Common myeloid progenitor, CD34-positive (primary cell): ENCODE results near the gene GUCA2A.

Experiments
- CTCF ChIA-PET: fragments of 350-600 bp; sonication (Branson Sonifier 250); formaldehyde crosslinking; loops from one replicate; lab custom pipeline; 2021; ENCODE audit warnings: antibody characterized with exemption; lab: Charles Lee
- POLR2A ChIA-PET: fragments of 350-600 bp; sonication (Branson Sonifier 250); formaldehyde crosslinking; loops from one replicate; lab custom pipeline; 2021; ENCODE audit warnings: antibody characterized with exemption; lab: Charles Lee
- DNase-seq, 3 donors: peaks; one replicate each; pipeline versions ENCODE4 v3.0.0 to v3.0.0-alpha.2; 2013
- H3K27ac ChIP-seq, 2 experiments: 1 replicate in 1 of 2; 2 replicates in 1 of 2; pipeline ENCODE4 v1.7.0; 2013; ENCODE audit warnings: inconsistent platforms in 2 of 2, low read length in 2 of 2, mild to moderate bottlenecking in 2 of 2, low read depth in 1 of 2, moderate library complexity in 1 of 2; ENCODE audit not compliant: severe bottlenecking in 2 of 2, insufficient read depth in 1 of 2, poor library complexity in 1 of 2
- H3K27me3 ChIP-seq, 5 experiments: replicated peaks in 2 of 5; 1 replicate in 3 of 5; 2 replicates in 2 of 5; pipeline versions ENCODE4 v1.6.1 to v1.7.0; 2013; ENCODE audit warnings: low read length in 4 of 5, mild to moderate bottlenecking in 2 of 5, moderate library complexity in 2 of 5, inconsistent platforms in 1 of 5; ENCODE audit not compliant: insufficient read depth in 5 of 5, control insufficient read depth in 4 of 5
- H3K36me3 ChIP-seq, 4 experiments: 1 replicate in 2 of 4; 2 replicates in 2 of 4; pipeline versions ENCODE4 v1.6.1 to v1.7.0; 2013; ENCODE audit warnings: low read length in 3 of 4, control low read depth in 1 of 4, mild to moderate bottlenecking in 1 of 4; ENCODE audit not compliant: control insufficient read depth in 4 of 4, insufficient read depth in 4 of 4
- H3K4me1 ChIP-seq, 4 experiments: 1 replicate in 3 of 4; 2 replicates in 1 of 4; pipeline versions ENCODE4 v1.6.1 to v1.7.1; 2013; ENCODE audit warnings: low read length in 3 of 4, mild to moderate bottlenecking in 3 of 4, control low read depth in 1 of 4, inconsistent platforms in 1 of 4, moderate library complexity in 1 of 4; ENCODE audit not compliant: control insufficient read depth in 4 of 4, insufficient read depth in 4 of 4; ENCODE audit errors: control extremely low read depth in 1 of 4
- H3K4me3 ChIP-seq, 7 experiments: 1 replicate in 4 of 7; 2 replicates in 3 of 7; pipeline versions ENCODE4 v1.5.1 to v1.7.0; 2013; ENCODE audit warnings: mild to moderate bottlenecking in 7 of 7, low read length in 6 of 7, moderate library complexity in 6 of 7, inconsistent platforms in 2 of 7, low read depth in 2 of 7, control low read depth in 1 of 7; ENCODE audit not compliant: insufficient read depth in 4 of 7, control insufficient read depth in 1 of 7; ENCODE audit errors: extremely low read depth in 1 of 7
- H3K9me3 ChIP-seq, 5 experiments: 1 replicate in 4 of 5; 2 replicates in 1 of 5; pipeline versions ENCODE4 v1.6.1 to v1.7.1; 2013; ENCODE audit warnings: low read length in 4 of 5, mild to moderate bottlenecking in 2 of 5, inconsistent platforms in 1 of 5, low read depth in 1 of 5, moderate library complexity in 1 of 5; ENCODE audit not compliant: control insufficient read depth in 4 of 5, insufficient read depth in 2 of 5; ENCODE audit errors: control extremely low read depth in 1 of 5
- WGBS: methylation state at CpG from one replicate; pipeline ENCODE4 v1.1.5; 2013; ENCODE audit not compliant: insufficient coverage; 5-methylcytosine and 5-hydroxymethylcytosine counted together

GUCA2A gene

DNA sequence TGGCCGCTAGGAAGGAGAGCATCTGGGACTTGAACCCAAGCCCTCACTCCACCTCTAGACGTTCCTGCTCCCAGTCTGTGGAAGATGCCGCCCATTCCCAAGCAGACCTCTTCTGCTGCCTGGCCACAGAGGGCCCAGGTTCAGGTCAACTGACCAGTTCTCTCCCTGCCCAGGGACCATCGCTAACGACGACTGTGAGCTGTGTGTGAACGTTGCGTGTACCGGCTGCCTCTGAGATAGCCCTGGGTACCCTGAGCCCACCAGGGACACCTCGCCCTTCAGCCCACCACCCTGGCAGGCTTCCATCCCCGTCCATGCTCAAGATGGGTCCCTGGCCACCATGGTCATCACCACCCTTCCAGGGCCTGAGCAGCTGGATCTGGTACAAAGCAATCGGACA, 9.2 kb downstream of the GUCA2A start:
- Histone ChIP-seq H3K27ac (no peak overlapping the region), H3K36me3 (no peaks in the 10 kb centered on the region), H3K4me3 (no peak overlapping the region), H3K27me3 (no peaks in the 10 kb centered on the region), H3K4me1 (peaks cover 0 to 5% (median 0%) of the 10 kb centered on the region in 4 experiments), H3K9me3 (peaks cover 0 to 4% (median 0%) of the 10 kb centered on the region in 5 experiments)
- no peak for DNase-seq
- ChIA-PET CTCF (interaction anchor here (0.8 kb wide), 1 partner anchor 8 kb away, joined by 3 read pairs; no protein-coding TSS in a partner anchor), POLR2A (no interaction called here)
- WGBS, result 95% methylated on average over 11 of the region's 12 CpGs

- ChIA-PET POLR2A (no interaction called here), CTCF (interaction anchor here (0.6 kb wide), 1 partner anchor 18 kb away, joined by 3 read pairs; no protein-coding TSS in a partner anchor)
Measured at GRCh38 chr1:42154685-42155084, 9.9 kb downstream of the GUCA2A start.

DNA sequence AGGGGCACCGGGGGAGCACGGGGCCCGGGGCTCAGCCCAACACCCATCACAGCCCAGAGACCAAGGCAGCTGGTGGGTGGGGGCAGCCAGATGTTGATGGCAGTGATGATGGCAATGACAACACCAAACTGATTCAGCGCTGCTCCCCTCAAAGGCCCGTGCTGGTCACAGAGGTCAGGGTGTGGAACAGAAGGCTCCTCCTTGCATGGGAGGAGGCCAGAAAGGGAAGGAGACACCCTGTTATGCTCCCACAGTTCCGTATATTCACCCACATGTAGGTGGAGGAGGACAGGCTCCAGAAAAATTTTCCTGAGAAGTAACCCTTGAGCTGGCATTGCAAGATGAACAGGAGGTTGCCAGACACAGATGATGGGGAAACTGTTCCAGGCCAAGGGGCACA, 10.9 kb downstream of the GUCA2A start:
- H3K4me3 ChIP-seq, result no peak overlapping the region
- CTCF ChIA-PET, result interaction anchor here (1.0 to 1.6 kb wide), 2 partner anchors 18 to 20 kb away, joined by 3 to 4 read pairs; no protein-coding TSS in a partner anchor
- no peaks in the 10 kb centered on the region for H3K36me3 ChIP-seq
- H3K27me3 ChIP-seq, result no peaks in the 10 kb centered on the region
- H3K9me3 ChIP-seq, result no peaks in the 10 kb centered on the region
- peaks cover 0 to 5% (median 0%) of the 10 kb centered on the region in 4 experiments for H3K4me1 ChIP-seq
- H3K27ac ChIP-seq, result no peak overlapping the region
- 100% methylated on average over 2 of the region's 6 CpGs for WGBS
- no peak for DNase-seq
- POLR2A ChIA-PET, result no interaction called here

More at GRCh38 chr1:42154685-42155084, 9.9 kb downstream of the GUCA2A start:
- 98% methylated on average over 12 of the region's 13 CpGs for WGBS
- DNase-seq, result no peak
- H3K36me3 ChIP-seq, result no peaks in the 10 kb centered on the region
- no peaks in the 10 kb centered on the region for H3K27me3 ChIP-seq
- H3K4me3 ChIP-seq, result no peak overlapping the region
- H3K4me1 ChIP-seq, result peaks cover 0 to 5% (median 0%) of the 10 kb centered on the region in 4 experiments
- no peak overlapping the region for H3K27ac ChIP-seq
- no peaks in the 10 kb centered on the region for H3K9me3 ChIP-seq

GRCh38 chr1:42152907-42153600, 11.5 kb downstream of the GUCA2A start, which contains the start of gene GUCA2B:
Gene GUCA2B, plus strand, starts transcription at chr1:42153410. Its CDS starts 41 bp downstream, at chr1:42153451.
- ChIA-PET POLR2A (no interaction called here), CTCF (interaction anchor here (1.0 to 1.6 kb wide), 2 partner anchors 18 to 20 kb away, joined by 3 to 4 read pairs; no protein-coding TSS in a partner anchor)
- H3K27ac ChIP-seq, result no peak within 1 kb of the TSS
- H3K9me3 ChIP-seq, result no peaks in the 10 kb centered on the region
- H3K27me3 ChIP-seq, result no peaks in the 10 kb centered on the region
- H3K4me1 ChIP-seq, result peaks cover 0 to 5% (median 0%) of the 10 kb centered on the region in 4 experiments
- no peak within 1 kb of the TSS for H3K4me3 ChIP-seq
- DNase-seq, result no peak
- no peaks in the 10 kb centered on the region for H3K36me3 ChIP-seq
- WGBS, result 94% methylated on average over 9 of the region's 12 CpGs

GRCh38 chr1:42152119-42152518, 12.4 kb downstream of the GUCA2A start:
- Histone ChIP-seq H3K36me3 (no peaks in the 10 kb centered on the region), H3K4me3 (no peak overlapping the region), H3K9me3 (no peaks in the 10 kb centered on the region), H3K4me1 (peaks cover 0 to under 1% (median under 1%) of the 10 kb centered on the region in 4 experiments), H3K27me3 (no peaks in the 10 kb centered on the region), H3K27ac (no peak overlapping the region)
- WGBS, result 84% methylated on average over 3 of the region's 3 CpGs
- ChIA-PET CTCF (interaction anchor here (0.9 to 2.1 kb wide), 5 partner anchors 8 to 22 kb away, joined by 3 to 11 read pairs (median 4); no protein-coding TSS in a partner anchor), POLR2A (no interaction called here)
- DNase-seq, result no peak

GRCh38 chr1:42150651-42151050, 13.9 kb downstream of the GUCA2A start:
- no peaks in the 10 kb centered on the region for H3K9me3 ChIP-seq
- DNase-seq, result no peak
- H3K27me3 ChIP-seq, result no peaks in the 10 kb centered on the region
- POLR2A ChIA-PET, result no interaction called here
- no peak overlapping the region for H3K27ac ChIP-seq
- WGBS, result 80% methylated on average over 1 of the region's 5 CpGs
- no peak overlapping the region for H3K4me3 ChIP-seq
- no peaks in the 10 kb centered on the region for H3K36me3 ChIP-seq
- H3K4me1 ChIP-seq, result peaks cover 0 to 15% (median 13%) of the 10 kb centered on the region in 4 experiments
- CTCF ChIA-PET, result interaction anchor here (1.5 to 2.1 kb wide), 4 partner anchors 13 to 599 kb away, joined by 3 to 11 read pairs (median 4); no protein-coding TSS in a partner anchor

DNA sequence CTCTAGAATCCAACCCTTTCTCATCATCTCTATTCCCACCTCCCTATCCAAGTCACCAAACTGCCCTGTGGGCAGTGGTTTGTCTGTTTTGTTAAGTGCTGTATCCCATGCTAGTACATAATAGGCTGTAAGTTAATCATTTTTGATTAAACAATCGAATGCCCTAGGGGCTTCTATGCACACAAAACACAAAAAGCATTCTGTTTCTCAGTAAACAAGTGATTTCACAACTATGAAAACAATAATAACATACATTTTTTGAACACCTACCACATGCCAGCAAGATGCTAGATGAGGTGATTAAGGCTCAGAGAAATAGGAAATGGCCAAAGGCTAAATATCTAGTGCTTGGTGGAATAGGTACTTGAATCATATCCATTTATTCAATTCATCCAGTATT, 16.4 kb downstream of the GUCA2A start:
- Histone ChIP-seq H3K9me3 (no peaks in the 10 kb centered on the region), H3K27me3 (no peaks in the 10 kb centered on the region), H3K4me3 (no peak overlapping the region), H3K27ac (no peak overlapping the region), H3K36me3 (no peaks in the 10 kb centered on the region), H3K4me1 (peaks cover under 1 to 38% (median 36%) of the 10 kb centered on the region in 4 experiments)
- CTCF ChIA-PET, result interaction anchor here (1.0 to 2.4 kb wide), 4 partner anchors 8 to 25 kb away, joined by 3 to 13 read pairs (median 4); no protein-coding TSS in a partner anchor
- POLR2A ChIA-PET, result no interaction called here
- WGBS, result no CpG with 5 or more reads among the region's 1 CpG
- DNase-seq, result no peak
